ENCODE data around the gene SLC6A20. TPM values are rescaled to one million over a fixed set of nuclear protein-coding genes. Genes with fewer than 3 reads are reported as not detected.

SLC6A20 gene
- total RNA-seq, 1 donor from 2014 or later, result not detected

GRCh38 chr3:45741742-45742460 is 54.4 kb downstream of the SLC6A20 start:
- Mint-ChIP-seq H3K4me1 (peaks cover 29% of the 10 kb centered on the region), H3K36me3 (ENCODE audit: low read depth) (peaks cover 78% of the 10 kb centered on the region), H3K27ac (peak overlapping the region; percentile 74), H3K9me3 (no peaks in the 10 kb centered on the region), H3K4me3 (peak overlapping the region; percentile 36), H3K27me3 (no peaks in the 10 kb centered on the region)
- intact Hi-C loops (cut with micrococcal nuclease), result no loop called here
- POLR2A ChIA-PET, result no interaction called here
- CTCF ChIA-PET, result interaction anchor here (0.8 kb wide), 1 partner anchor 335 kb away, joined by 3 read pairs; no protein-coding TSS in a partner anchor
- DNase-seq (no peak), ATAC-seq (ENCODE audit: low read depth) (no peak)
- TF ChIP-seq CTCF (IDR thresholded peaks at IDR 0.05), result no peak

- CTCF ChIA-PET, result no interaction called here
- ATAC-seq (ENCODE audit: low read depth) (no peak), DNase-seq (no peak)
- Mint-ChIP-seq H3K36me3 (ENCODE audit: low read depth) (peaks cover 84% of the 10 kb centered on the region), H3K4me1 (peaks cover 29% of the 10 kb centered on the region), H3K4me3 (peak overlapping the region; percentile 21), H3K27me3 (no peaks in the 10 kb centered on the region), H3K9me3 (no peaks in the 10 kb centered on the region), H3K27ac (peak overlapping the region; percentile 74)
- intact Hi-C loops (cut with micrococcal nuclease), result no loop called here
- POLR2A ChIA-PET, result no interaction called here
- no peak for TF ChIP-seq CTCF (IDR thresholded peaks at IDR 0.05)
Measured at GRCh38 chr3:45741247-45741646, 55.1 kb downstream of the SLC6A20 start.

GRCh38 chr3:45739991-45740390 is 56.3 kb downstream of the SLC6A20 start:
- H3K4me1 Mint-ChIP-seq, result peaks cover 29% of the 10 kb centered on the region
- no peak overlapping the region for H3K4me3 Mint-ChIP-seq
- DNase-seq (no peak), ATAC-seq (ENCODE audit: low read depth) (no peak)
- no peak for TF ChIP-seq CTCF (IDR thresholded peaks at IDR 0.05)
- POLR2A ChIA-PET, result no interaction called here
- H3K27me3 Mint-ChIP-seq, result no peaks in the 10 kb centered on the region
- intact Hi-C loops (cut with micrococcal nuclease), result no loop called here
- CTCF ChIA-PET, result no interaction called here
- H3K27ac Mint-ChIP-seq, result no peak overlapping the region
- H3K9me3 Mint-ChIP-seq, result no peaks in the 10 kb centered on the region
- H3K36me3 Mint-ChIP-seq (ENCODE audit: low read depth), result peaks cover 86% of the 10 kb centered on the region

- no peak for TF ChIP-seq CTCF (IDR thresholded peaks at IDR 0.05)
- ATAC-seq (ENCODE audit: low read depth) (no peak), DNase-seq (no peak)
- intact Hi-C loops (cut with micrococcal nuclease), result no loop called here
- no peaks in the 10 kb centered on the region for H3K9me3 Mint-ChIP-seq
- no peak overlapping the region for H3K27ac Mint-ChIP-seq
- ChIA-PET CTCF (no interaction called here), POLR2A (no interaction called here)
- H3K4me3 Mint-ChIP-seq, result no peak overlapping the region
- H3K4me1 Mint-ChIP-seq, result peaks cover 25% of the 10 kb centered on the region
- no peaks in the 10 kb centered on the region for H3K27me3 Mint-ChIP-seq
- peaks cover 86% of the 10 kb centered on the region for H3K36me3 Mint-ChIP-seq (ENCODE audit: low read depth)
Measured at GRCh38 chr3:45737234-45737633, 59.1 kb downstream of the SLC6A20 start.

GRCh38 chr3:45736707-45737106 is 59.6 kb downstream of the SLC6A20 start:
- intact Hi-C loops (cut with micrococcal nuclease), result no loop called here
- Mint-ChIP-seq H3K36me3 (ENCODE audit: low read depth) (peaks cover 85% of the 10 kb centered on the region), H3K27me3 (no peaks in the 10 kb centered on the region), H3K27ac (no peak overlapping the region), H3K4me1 (peaks cover 20% of the 10 kb centered on the region), H3K4me3 (no peak overlapping the region), H3K9me3 (no peaks in the 10 kb centered on the region)
- CTCF ChIA-PET, result no interaction called here
- no peak for TF ChIP-seq CTCF (IDR thresholded peaks at IDR 0.05)
- ATAC-seq (ENCODE audit: low read depth) (no peak), DNase-seq (no peak)
- POLR2A ChIA-PET, result no interaction called here
